ENCODE measurements around the gene RLN3.

GRCh38 chr19:14023404-14024235 is 4.3 kb upstream of the RLN3 start:
- TF ChIP-seq CTCF (conservative IDR thresholded peaks at IDR 0.05; ENCODE audit: low read depth in 2 of 2): peak; percentile 73 to 75
- no peak for TF ChIP-seq EZH2phosphoT487 (IDR thresholded peaks at IDR 0.05; ENCODE audit: unreplicated experiment)
- TF ChIP-seq POLR2AphosphoS5 (IDR thresholded peaks at IDR 0.05; ENCODE audit: low read depth): no peak
- no peak for TF ChIP-seq EZH2 (IDR thresholded peaks at IDR 0.05; ENCODE audit: low read depth, unreplicated experiment)
- TF ChIP-seq REST (IDR thresholded peaks at IDR 0.05; ENCODE audit: unreplicated experiment): no peak
